Measurements from ENCODE around the gene GARIN3.

The GARIN3 gene

DNA sequence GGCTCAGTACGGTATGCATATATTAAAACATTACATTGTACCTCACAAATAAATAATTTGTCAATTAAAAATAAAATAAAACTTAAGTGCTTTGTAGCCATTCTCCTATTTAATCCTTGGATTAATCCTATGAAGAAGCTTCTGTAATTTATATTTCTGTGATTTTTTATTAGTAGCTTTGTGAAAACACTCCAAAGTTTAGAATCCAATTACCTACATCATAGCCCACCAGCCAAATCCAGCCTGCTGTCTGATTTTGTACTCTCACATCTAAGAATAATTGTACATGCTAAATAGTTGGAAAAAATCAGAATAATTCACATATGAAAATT is 33.8 kb downstream of the GARIN3 start:
- in situ Hi-C loops (cut with MboI; ENCODE audit: low sequenced_read_pairs, unreplicated experiment), result loop anchor here (10.0 to 25.0 kb wide), 2 partner anchors 297 to 1195 kb away; no protein-coding TSS in a partner anchor
- TF ChIP-seq, protein P1, sequence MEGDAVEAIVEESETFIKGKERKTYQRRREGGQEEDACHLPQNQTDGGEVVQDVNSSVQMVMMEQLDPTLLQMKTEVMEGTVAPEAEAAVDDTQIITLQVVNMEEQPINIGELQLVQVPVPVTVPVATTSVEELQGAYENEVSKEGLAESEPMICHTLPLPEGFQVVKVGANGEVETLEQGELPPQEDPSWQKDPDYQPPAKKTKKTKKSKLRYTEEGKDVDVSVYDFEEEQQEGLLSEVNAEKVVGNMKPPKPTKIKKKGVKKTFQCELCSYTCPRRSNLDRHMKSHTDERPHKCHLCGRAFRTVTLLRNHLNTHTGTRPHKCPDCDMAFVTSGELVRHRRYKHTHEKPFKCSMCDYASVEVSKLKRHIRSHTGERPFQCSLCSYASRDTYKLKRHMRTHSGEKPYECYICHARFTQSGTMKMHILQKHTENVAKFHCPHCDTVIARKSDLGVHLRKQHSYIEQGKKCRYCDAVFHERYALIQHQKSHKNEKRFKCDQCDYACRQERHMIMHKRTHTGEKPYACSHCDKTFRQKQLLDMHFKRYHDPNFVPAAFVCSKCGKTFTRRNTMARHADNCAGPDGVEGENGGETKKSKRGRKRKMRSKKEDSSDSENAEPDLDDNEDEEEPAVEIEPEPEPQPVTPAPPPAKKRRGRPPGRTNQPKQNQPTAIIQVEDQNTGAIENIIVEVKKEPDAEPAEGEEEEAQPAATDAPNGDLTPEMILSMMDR (IDR thresholded peaks at IDR 0.05; ENCODE audit: borderline replicate concordance, control extremely low read depth, extremely low read depth, insufficient read depth, missing control alignments), result no peak
- no peak for DNase-seq (ENCODE audit: low spot score)

DNA sequence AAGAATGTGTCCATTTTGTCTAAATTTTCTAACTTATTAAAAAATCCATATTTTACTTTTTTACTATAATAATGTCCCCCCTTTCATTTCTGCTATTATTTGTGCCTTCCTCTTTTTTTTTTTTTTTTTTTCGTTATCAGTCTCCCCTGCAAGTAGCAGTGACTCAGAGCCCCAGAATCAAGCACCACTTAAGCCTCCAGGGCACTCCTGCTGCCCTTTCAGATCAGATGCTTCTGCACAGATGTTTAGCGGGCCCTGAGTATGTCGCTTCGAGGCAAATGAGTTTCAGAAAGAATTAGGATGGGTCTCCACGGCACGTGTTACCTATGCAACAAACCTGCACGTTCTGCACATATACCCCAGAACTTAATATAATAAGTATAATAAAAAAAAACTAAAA is 35.1 kb downstream of the GARIN3 start:
- TF ChIP-seq, protein P1 (IDR thresholded peaks at IDR 0.05; ENCODE audit: borderline replicate concordance, control extremely low read depth, extremely low read depth, insufficient read depth, missing control alignments), result no peak
- in situ Hi-C loops (cut with MboI; ENCODE audit: low sequenced_read_pairs, unreplicated experiment), result loop anchor here (10.0 to 25.0 kb wide), 2 partner anchors 296 to 1194 kb away; no protein-coding TSS in a partner anchor
- DNase-seq (ENCODE audit: low spot score), result peak; percentile 49

DNA sequence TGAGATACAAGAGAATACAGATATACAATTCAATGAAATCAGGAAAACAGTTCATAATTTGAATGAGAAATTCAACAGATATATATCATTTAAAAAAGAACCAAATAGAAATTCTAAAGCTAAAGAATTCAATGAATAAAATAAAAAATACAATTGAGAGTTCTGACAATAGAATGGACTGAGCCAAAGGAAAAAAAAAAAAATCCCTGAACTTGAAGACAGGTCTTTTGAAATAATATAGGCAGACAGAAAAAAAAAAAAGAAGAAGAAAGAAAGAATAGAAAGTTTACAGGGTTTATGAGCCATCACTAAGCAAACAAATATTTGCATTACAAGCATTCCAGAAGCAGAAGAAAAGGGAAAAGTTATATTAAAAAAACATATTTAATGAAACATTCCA is 44.4 kb downstream of the GARIN3 start:
- TF ChIP-seq, protein P1 (IDR thresholded peaks at IDR 0.05; ENCODE audit: borderline replicate concordance, control extremely low read depth, extremely low read depth, insufficient read depth, missing control alignments), result no peak
- in situ Hi-C loops (cut with MboI; ENCODE audit: low sequenced_read_pairs, unreplicated experiment), result loop anchor here (10.0 kb wide), 1 partner anchor 57 kb away; no protein-coding TSS in a partner anchor
- DNase-seq (ENCODE audit: low spot score), result no peak

DNA sequence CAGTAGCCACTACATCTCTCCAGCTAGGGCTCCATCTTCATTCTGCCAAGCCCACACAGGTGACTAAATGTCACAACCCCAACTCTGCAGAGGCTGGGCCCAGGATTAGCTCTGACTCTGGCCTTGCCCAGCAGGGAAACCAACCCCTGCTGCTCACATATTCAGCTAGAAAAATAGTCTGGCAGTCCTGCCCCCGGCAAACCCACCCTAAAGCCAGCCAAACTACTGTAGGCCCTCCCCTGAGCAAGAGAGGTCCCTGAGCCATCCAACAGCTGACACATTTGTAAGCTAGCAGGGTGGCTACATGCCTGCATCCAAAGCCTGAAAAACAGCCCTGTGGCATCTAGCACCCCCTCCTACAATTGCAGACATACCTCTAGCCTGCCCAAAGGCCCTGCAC is 46.0 kb downstream of the GARIN3 start:
- no peak for DNase-seq (ENCODE audit: low spot score)
- TF ChIP-seq, protein P1 (IDR thresholded peaks at IDR 0.05; ENCODE audit: borderline replicate concordance, control extremely low read depth, extremely low read depth, insufficient read depth, missing control alignments), result no peak
- in situ Hi-C loops (cut with MboI; ENCODE audit: low sequenced_read_pairs, unreplicated experiment), result loop anchor here (10.0 kb wide), 1 partner anchor 55 kb away; no protein-coding TSS in a partner anchor

DNA sequence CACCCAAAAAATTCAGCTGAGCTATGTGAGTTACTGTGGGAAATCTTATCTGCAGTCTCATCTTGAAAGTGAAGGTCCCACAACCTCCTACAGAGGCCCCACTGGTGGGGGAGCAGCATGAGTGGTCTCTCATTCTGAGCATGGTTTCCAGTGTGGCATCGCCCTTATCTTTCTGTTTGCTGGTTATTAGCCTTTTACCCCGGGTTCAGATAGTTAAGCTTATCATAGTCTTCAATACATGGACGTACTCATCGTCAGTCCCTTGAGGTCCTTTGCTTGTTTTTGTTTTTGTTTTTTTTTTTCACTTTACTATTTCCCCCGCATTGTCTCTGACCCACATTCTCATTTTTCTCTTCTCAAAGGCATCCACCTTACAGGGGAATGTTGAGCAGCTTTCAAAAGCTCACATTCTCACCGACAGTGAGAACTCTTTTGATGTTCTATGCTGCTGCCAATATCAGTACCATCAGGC is 49.5 kb downstream of the GARIN3 start:
- peak; percentile 67 for DNase-seq (ENCODE audit: low spot score)
- in situ Hi-C loops (cut with MboI; ENCODE audit: low sequenced_read_pairs, unreplicated experiment), result no loop called here
- TF ChIP-seq, protein P1 (IDR thresholded peaks at IDR 0.05; ENCODE audit: borderline replicate concordance, control extremely low read depth, extremely low read depth, insufficient read depth, missing control alignments), result no peak

DNA sequence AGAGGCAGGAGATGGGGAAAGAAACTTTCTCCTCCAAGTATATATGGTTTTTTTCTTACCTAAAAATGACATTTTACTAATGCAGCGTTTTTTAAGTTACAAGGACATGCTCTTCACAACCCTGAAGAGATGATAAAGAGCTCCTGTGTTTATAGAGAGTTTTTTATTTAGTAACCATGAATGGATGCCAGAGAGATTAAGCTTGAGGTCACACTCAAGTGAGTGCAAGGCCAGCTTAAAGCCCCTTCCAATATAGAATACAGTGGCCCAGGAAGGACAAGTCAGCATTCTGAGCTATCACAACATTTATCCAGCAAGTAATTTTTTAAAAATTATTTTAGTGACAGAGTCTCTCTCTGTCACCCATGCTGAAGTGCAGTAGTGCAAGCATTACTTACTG is 50.6 kb downstream of the GARIN3 start:
- TF ChIP-seq, protein P1 (IDR thresholded peaks at IDR 0.05; ENCODE audit: borderline replicate concordance, control extremely low read depth, extremely low read depth, insufficient read depth, missing control alignments), result no peak
- in situ Hi-C loops (cut with MboI; ENCODE audit: low sequenced_read_pairs, unreplicated experiment), result no loop called here
- DNase-seq (ENCODE audit: low spot score), result no peak
